GM12878 (cell line): ENCODE measurements around the gene GPC6. TPM values are rescaled to one million over a fixed set of nuclear protein-coding genes. Genes with fewer than 3 reads are reported as not detected.

Experiments
- ATAC-seq: fragments of 200-7000 bp; cut with Tn5 transposase; 3 replicates; pipeline ENCODE4 v1.9.1; 2020; ENCODE audit warnings: mild to moderate bottlenecking, moderate library complexity
- BruUV-seq: library from RNA; stranded (reverse); fragments of 400-500 nt; replicated peaks from 2 replicates; lab custom pipeline; 2021; lab: Mats Ljungman, UMichigan
- CTCF ChIA-PET: fragments of 300-600 bp; sonication (Branson Sonifier 250); formaldehyde crosslinking; extraction: SDS; loops from one replicate; lab custom pipeline; 2021; ENCODE audit warnings: inconsistent platforms; lab: Yijun Ruan, JAX
- POLR2A ChIA-PET: fragments of 350-600 bp; formaldehyde crosslinking; extraction: SDS; loops from one replicate; lab custom pipeline; 2021; ENCODE audit warnings: inconsistent platforms; lab: Charles Lee
- RAD21 ChIA-PET: fragments of 300-600 bp; sonication (Branson Sonifier 250); formaldehyde crosslinking; loops from one replicate; lab custom pipeline; 2023; ENCODE audit warnings: antibody characterized with exemption; ENCODE audit not compliant: unreplicated experiment; lab: Charles Lee
- SMC1A ChIA-PET: fragments of 300-600 bp; sonication (Branson Sonifier 250); formaldehyde crosslinking; loops from one replicate; lab custom pipeline; 2023; ENCODE audit not compliant: unreplicated experiment, uncharacterized antibody; lab: Charles Lee
- DNase-seq: peaks from one replicate; pipeline ENCODE4 v3.0.0-alpha.2; 2011; ENCODE audit warnings: low read depth, low spot score
- FAIRE-seq: peaks from 3 replicates; lab custom pipeline; 2011; peaks lifted over from hg19 to GRCh38; lab: Jason Lieb, UNC
- H2AFZ ChIP-seq: 2 replicates; pipeline ENCODE4 v1.6.0; 2011; ENCODE audit warnings: low read depth, low read length, control low read depth; ENCODE audit not compliant: control insufficient read depth
- H3K27ac ChIP-seq: 2 replicates; pipeline ENCODE4 v1.5.1; 2011; ENCODE audit warnings: control low read depth; ENCODE audit not compliant: control insufficient read depth, insufficient read depth
- H3K27me3 ChIP-seq, 2 experiments: replicated peaks in 1 of 2; 2 replicates each; pipeline versions ENCODE4 v1.6.0 to v1.6.1; 2011; ENCODE audit warnings: low read length in 1 of 2; ENCODE audit not compliant: control insufficient read depth in 2 of 2, insufficient read depth in 2 of 2
- H3K36me3 ChIP-seq, 2 experiments: 2 replicates each; pipeline ENCODE4 v1.5.1; 2011; ENCODE audit warnings: low read length in 1 of 2; ENCODE audit not compliant: control insufficient read depth in 2 of 2, insufficient read depth in 2 of 2
- H3K4me1 ChIP-seq: 2 replicates; pipeline ENCODE4 v1.6.1; 2011; ENCODE audit warnings: mild to moderate bottlenecking, low read length, moderate library complexity, mixed read lengths; ENCODE audit not compliant: control insufficient read depth, insufficient read depth
- H3K4me2 ChIP-seq: 2 replicates; pipeline ENCODE4 v1.6.0; 2011; ENCODE audit warnings: control low read depth; ENCODE audit not compliant: control insufficient read depth, insufficient read depth
- H3K4me3 ChIP-seq: fragments of 200-600 bp; sonication (generic); 2 replicates; pipeline ENCODE4 v1.5.1; 2016
- H3K79me2 ChIP-seq: 2 replicates; pipeline ENCODE4 v1.6.0; 2011; ENCODE audit warnings: low read length; ENCODE audit not compliant: control insufficient read depth, insufficient read depth
- H3K9ac ChIP-seq: 2 replicates; pipeline ENCODE4 v1.8.0; 2011; ENCODE audit warnings: low read length, control low read depth, mixed read lengths; ENCODE audit not compliant: control insufficient read depth, insufficient read depth
- H3K9me3 ChIP-seq: replicated peaks from 3 replicates; pipeline ENCODE4 v1.5.1; 2011; ENCODE audit warnings: mild to moderate bottlenecking, low read length; ENCODE audit not compliant: control insufficient read depth, insufficient read depth
- H4K20me1 ChIP-seq: 2 replicates; pipeline ENCODE4 v1.6.0; 2011; ENCODE audit not compliant: control insufficient read depth, insufficient read depth
- ATF3 ChIP-seq: IDR thresholded peaks from 2 replicates; pipeline ENCODE4 v1.6.1; 2011; ENCODE audit warnings: low read depth, mild to moderate bottlenecking, low read length, moderate library complexity, borderline replicate concordance; ENCODE audit errors: extremely low read depth
- ATF7 ChIP-seq: fragments of 450-650 bp; IDR thresholded peaks from 2 replicates; pipeline ENCODE4 v1.6.1; 2016; ENCODE audit warnings: low read depth, mild to moderate bottlenecking
- CEBPZ ChIP-seq: fragments of 150-350 bp; IDR thresholded peaks from 2 replicates; pipeline ENCODE4 v1.6.1; 2016; ENCODE audit warnings: low read depth, low read length
- CHD2 ChIP-seq: IDR thresholded peaks from 2 replicates; pipeline ENCODE4 v1.6.1; 2011; ENCODE audit warnings: low read depth, low read length, improper control_type of control experiment, borderline replicate concordance
- IKZF1 ChIP-seq: fragments of 450-650 bp; conservative IDR thresholded peaks from 2 replicates; pipeline ENCODE4 v1.6.1; 2017; ENCODE audit warnings: antibody characterized with exemption, mild to moderate bottlenecking
- IKZF2 ChIP-seq, 2 experiments: fragments of 450-650 bp; IDR thresholded peaks; 2 replicates each; pipeline ENCODE4 v1.6.1; 2017; ENCODE audit warnings: mild to moderate bottlenecking in 2 of 2, moderate library complexity in 2 of 2
- LARP7 ChIP-seq: fragments of 450-650 bp; IDR thresholded peaks from 2 replicates; pipeline ENCODE4 v1.6.1; 2017; ENCODE audit warnings: mild to moderate bottlenecking
- MXI1 ChIP-seq: fragments of 150-350 bp; IDR thresholded peaks from 2 replicates; pipeline ENCODE4 v1.6.1; 2011; ENCODE audit warnings: low read depth, mild to moderate bottlenecking, inconsistent platforms, low read length, improper control_type of control experiment
- NKRF ChIP-seq: fragments of 450-650 bp; conservative IDR thresholded peaks from 2 replicates; pipeline ENCODE4 v1.6.1; 2017; ENCODE audit warnings: mild to moderate bottlenecking, moderate library complexity
- STAT1 ChIP-seq: fragments of 450-650 bp; conservative IDR thresholded peaks from 2 replicates; pipeline ENCODE4 v1.6.1; 2014; ENCODE audit warnings: antibody characterized with exemption, mild to moderate bottlenecking
- ZNF384 ChIP-seq: IDR thresholded peaks from 2 replicates; pipeline ENCODE4 v1.6.1; 2012; ENCODE audit warnings: low read depth, mild to moderate bottlenecking, low read length, improper control_type of control experiment, borderline replicate concordance
- WGBS: methylation state at CpG from one replicate; pipeline ENCODE4 v1.1.6; 2016; ENCODE audit warnings: low lambda C conversion rate; ENCODE audit not compliant: insufficient replicate concordance, insufficient coverage; ENCODE audit errors: missing lambda C conversion rate; 5-methylcytosine and 5-hydroxymethylcytosine counted together
- in situ Hi-C: fragments of 300-500 bp; cut with MboI; formaldehyde crosslinking; loops from 9 replicates; pipeline ENCODE4 v1.14.3; 2018; ENCODE audit warnings: mixed read lengths
- intact Hi-C: fragments of 100-400 bp; cut with micrococcal nuclease; formaldehyde crosslinking; loops from one replicate; pipeline ENCODE4 v1.14.2; 2022; ENCODE audit not compliant: unreplicated experiment
- polyA plus RNA-seq, 11 experiments: library from polyadenylated mRNA; depleted of rRNA in 4 of 11; unstranded in 6 of 11; stranded (reverse) in 5 of 11; fragments of >200 nt; fragmentation: Nextera tagmentation in 4 of 11; fragmentation: Illumina TruSeq in 1 of 11; extraction: Ambion mirVana in 4 of 11; extraction: Trizol in 1 of 11; gene quantifications; 1 replicate in 1 of 11; 2 replicates in 10 of 11; pipeline versions ENCODE4 v1.2.1 to v1.2.3, GENCODE V29; 2011 to 2016; ENCODE audit warnings: inconsistent platforms in 2 of 11, missing spikeins in 2 of 11, low read depth in 1 of 11
- total RNA-seq, 4 experiments: library from RNA; depleted of rRNA in 3 of 4; stranded (reverse); fragments of >200 nt in 3 of 4; fragmentation: Illumina TruSeq in 1 of 4; extraction: Trizol in 1 of 4; gene quantifications; 2 replicates each; pipeline versions ENCODE4 v1.2.1 to v1.2.3, GENCODE V29; 2013 to 2021
- TF ChIP-seq, protein P1 (sequence below): IDR thresholded peaks from 2 replicates; pipeline ENCODE4 v1.6.1; 2011; ENCODE audit warnings: low read depth, low read length, improper control_type of control experiment, borderline replicate concordance
- TF ChIP-seq, protein P2 (sequence below): fragments of 450-650 bp; IDR thresholded peaks from 2 replicates; pipeline ENCODE4 v1.6.1; 2016; ENCODE audit warnings: mild to moderate bottlenecking, moderate library complexity, borderline replicate concordance

The GPC6 gene
- total and polyA plus RNA-seq, 10 of the 15 experiments (the other 5 are each of a cell fraction or from before 2014, with no cell fraction given) = 0.03 to 0.04 (median 0.03) TPM; not detected in 7

DNA sequence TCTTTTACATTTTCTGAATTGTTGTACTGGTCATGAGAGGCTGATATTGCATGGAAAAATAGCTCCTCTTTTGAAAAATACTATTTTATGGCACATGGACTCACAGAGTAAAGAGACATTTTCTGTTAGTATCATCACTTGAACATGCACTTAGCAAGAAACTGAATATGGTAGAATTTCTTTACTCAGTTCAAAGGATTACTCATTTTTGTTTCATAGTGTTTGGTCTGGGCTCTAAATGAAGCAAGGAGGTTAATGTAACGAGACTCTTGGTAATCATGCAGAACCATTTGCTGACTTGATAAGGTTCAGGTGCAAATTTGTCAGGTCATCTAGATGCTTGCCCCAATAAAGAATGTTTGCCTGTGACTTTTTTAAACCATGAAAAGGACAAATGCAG lies 63.2 kb downstream of the GPC6 start:
- Histone ChIP-seq H3K9ac (no peak overlapping the region), H3K27me3 (no peaks in the 10 kb centered on the region), H3K9me3 (no peaks in the 10 kb centered on the region), H3K27ac (no peak overlapping the region), H2AFZ (no peak overlapping the region), H3K79me2 (no peaks in the 10 kb centered on the region), H4K20me1 (no peaks in the 10 kb centered on the region), H3K4me2 (no peak overlapping the region), H3K4me1 (no peaks in the 10 kb centered on the region), H3K36me3 (no peaks in the 10 kb centered on the region), H3K4me3 (no peak overlapping the region)
- SMC1A ChIA-PET = no interaction called here
- no peak for FAIRE-seq
- no peak for DNase-seq
- intact Hi-C loops (no loop called here), in situ Hi-C loops (no loop called here)
- 0% methylated on average over 1 of the region's 1 CpG for WGBS
- BruUV-seq = no TSS peak
- ATAC-seq = no peak
- RAD21 ChIA-PET = no interaction called here
- POLR2A ChIA-PET = no interaction called here
- CTCF ChIA-PET = no interaction called here
- no peak for TF ChIP-seq ATF3
- no peak for TF ChIP-seq CHD2
- TF ChIP-seq IKZF1 = no peak
- no peak for TF ChIP-seq IKZF2 (IDR thresholded peaks at IDR 0.05)
- no peak for TF ChIP-seq ATF7
- no peak for TF ChIP-seq MXI1
- no peak for TF ChIP-seq ZNF384
- TF ChIP-seq STAT1 = no peak
- TF ChIP-seq, protein P1, sequence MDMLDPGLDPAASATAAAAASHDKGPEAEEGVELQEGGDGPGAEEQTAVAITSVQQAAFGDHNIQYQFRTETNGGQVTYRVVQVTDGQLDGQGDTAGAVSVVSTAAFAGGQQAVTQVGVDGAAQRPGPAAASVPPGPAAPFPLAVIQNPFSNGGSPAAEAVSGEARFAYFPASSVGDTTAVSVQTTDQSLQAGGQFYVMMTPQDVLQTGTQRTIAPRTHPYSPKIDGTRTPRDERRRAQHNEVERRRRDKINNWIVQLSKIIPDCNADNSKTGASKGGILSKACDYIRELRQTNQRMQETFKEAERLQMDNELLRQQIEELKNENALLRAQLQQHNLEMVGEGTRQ = no peak
- no peak for TF ChIP-seq LARP7
- TF ChIP-seq, protein P2, sequence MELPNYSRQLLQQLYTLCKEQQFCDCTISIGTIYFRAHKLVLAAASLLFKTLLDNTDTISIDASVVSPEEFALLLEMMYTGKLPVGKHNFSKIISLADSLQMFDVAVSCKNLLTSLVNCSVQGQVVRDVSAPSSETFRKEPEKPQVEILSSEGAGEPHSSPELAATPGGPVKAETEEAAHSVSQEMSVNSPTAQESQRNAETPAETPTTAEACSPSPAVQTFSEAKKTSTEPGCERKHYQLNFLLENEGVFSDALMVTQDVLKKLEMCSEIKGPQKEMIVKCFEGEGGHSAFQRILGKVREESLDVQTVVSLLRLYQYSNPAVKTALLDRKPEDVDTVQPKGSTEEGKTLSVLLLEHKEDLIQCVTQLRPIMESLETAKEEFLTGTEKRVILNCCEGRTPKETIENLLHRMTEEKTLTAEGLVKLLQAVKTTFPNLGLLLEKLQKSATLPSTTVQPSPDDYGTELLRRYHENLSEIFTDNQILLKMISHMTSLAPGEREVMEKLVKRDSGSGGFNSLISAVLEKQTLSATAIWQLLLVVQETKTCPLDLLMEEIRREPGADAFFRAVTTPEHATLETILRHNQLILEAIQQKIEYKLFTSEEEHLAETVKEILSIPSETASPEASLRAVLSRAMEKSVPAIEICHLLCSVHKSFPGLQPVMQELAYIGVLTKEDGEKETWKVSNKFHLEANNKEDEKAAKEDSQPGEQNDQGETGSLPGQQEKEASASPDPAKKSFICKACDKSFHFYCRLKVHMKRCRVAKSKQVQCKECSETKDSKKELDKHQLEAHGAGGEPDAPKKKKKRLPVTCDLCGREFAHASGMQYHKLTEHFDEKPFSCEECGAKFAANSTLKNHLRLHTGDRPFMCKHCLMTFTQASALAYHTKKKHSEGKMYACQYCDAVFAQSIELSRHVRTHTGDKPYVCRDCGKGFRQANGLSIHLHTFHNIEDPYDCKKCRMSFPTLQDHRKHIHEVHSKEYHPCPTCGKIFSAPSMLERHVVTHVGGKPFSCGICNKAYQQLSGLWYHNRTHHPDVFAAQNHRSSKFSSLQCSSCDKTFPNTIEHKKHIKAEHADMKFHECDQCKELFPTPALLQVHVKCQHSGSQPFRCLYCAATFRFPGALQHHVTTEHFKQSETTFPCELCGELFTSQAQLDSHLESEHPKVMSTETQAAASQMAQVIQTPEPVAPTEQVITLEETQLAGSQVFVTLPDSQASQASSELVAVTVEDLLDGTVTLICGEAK = no peak
- TF ChIP-seq NKRF = no peak
- no peak for TF ChIP-seq CEBPZ
